H1 (cell line): ENCODE data around the gene ITGA8. TPM values are rescaled to one million over a fixed set of nuclear protein-coding genes. Genes with fewer than 3 reads are reported as not detected.

ENCODE experiments used
- CTCF ChIA-PET: fragments of 300-600 bp; sonication (Branson Sonifier 250); formaldehyde crosslinking; loops from one replicate; lab custom pipeline; 2021; ENCODE audit not compliant: partially characterized antibody; lab: Charles Lee
- POLR2A ChIA-PET: fragments of 300-600 bp; sonication (Branson Sonifier 250); formaldehyde crosslinking; loops from one replicate; lab custom pipeline; 2021; ENCODE audit warnings: inconsistent platforms; ENCODE audit not compliant: partially characterized antibody; lab: Charles Lee
- DNase-seq, 2 experiments: peaks; one replicate each; pipeline versions ENCODE4 v3.0.0 to v3.0.0-alpha.2; 2010 to 2022; ENCODE audit warnings: low spot score in 2 of 2, low read depth in 1 of 2, mixed read lengths in 1 of 2
- FAIRE-seq: peaks from 2 replicates; lab custom pipeline; 2011; peaks lifted over from hg19 to GRCh38; lab: Jason Lieb, UNC
- H2AFZ ChIP-seq: 2 replicates; pipeline ENCODE4 v1.8.1; 2012; ENCODE audit warnings: low read length, inconsistent platforms
- H2AK5ac ChIP-seq: 2 replicates; pipeline ENCODE4 v1.6.1; 2013; ENCODE audit warnings: low read depth, low read length
- H2BK120ac ChIP-seq: replicated peaks from 2 replicates; pipeline ENCODE3; 2013; ENCODE audit warnings: low read depth, low read length, inconsistent platforms
- H2BK12ac ChIP-seq: 2 replicates; pipeline ENCODE4 v1.6.1; 2013; ENCODE audit warnings: low read depth, low read length
- H2BK15ac ChIP-seq: 2 replicates; pipeline ENCODE4 v1.6.1; 2013; ENCODE audit warnings: low read length
- H2BK20ac ChIP-seq: 2 replicates; pipeline ENCODE4 v1.6.1; 2013; ENCODE audit warnings: low read length
- H2BK5ac ChIP-seq: 2 replicates; pipeline ENCODE4 v1.6.1; 2013; ENCODE audit warnings: low read depth, low read length
- H3K14ac ChIP-seq: 2 replicates; pipeline ENCODE4 v1.6.1; 2013; ENCODE audit warnings: inconsistent platforms; ENCODE audit not compliant: insufficient read length
- H3K18ac ChIP-seq: 2 replicates; pipeline ENCODE4 v1.6.1; 2013; ENCODE audit warnings: low read length; ENCODE audit errors: extremely low read depth
- H3K23ac ChIP-seq: 2 replicates; pipeline ENCODE4 v1.6.1; 2013; ENCODE audit warnings: inconsistent platforms; ENCODE audit not compliant: insufficient read length
- H3K23me2 ChIP-seq: 2 replicates; pipeline ENCODE4 v1.6.1; 2013; ENCODE audit warnings: low read depth, low read length
- H3K27ac ChIP-seq: 2 replicates; pipeline ENCODE4 v1.6.1; 2011; ENCODE audit warnings: low read depth, low read length, inconsistent platforms
- H3K27me3 ChIP-seq, 4 experiments: replicated peaks in 1 of 4; 1 replicate in 1 of 4; 2 replicates in 3 of 4; pipeline versions ENCODE4 v1.6.1 to v1.8.1; 2011 to 2013; ENCODE audit warnings: low read length in 3 of 4, mild to moderate bottlenecking in 3 of 4, inconsistent platforms in 2 of 4, mixed read lengths in 2 of 4, moderate library complexity in 1 of 4; ENCODE audit not compliant: control insufficient read depth in 3 of 4, insufficient read depth in 3 of 4; ENCODE audit errors: extremely low read depth in 1 of 4
- H3K36me3 ChIP-seq, 4 experiments: 2 replicates each; pipeline versions ENCODE4 v1.6.1 to v1.8.1; 2011 to 2013; ENCODE audit warnings: mild to moderate bottlenecking in 4 of 4, low read length in 3 of 4, moderate library complexity in 2 of 4, control low read depth in 1 of 4, inconsistent platforms in 1 of 4; ENCODE audit not compliant: insufficient read depth in 4 of 4, control insufficient read depth in 2 of 4
- H3K4ac ChIP-seq: replicated peaks from 2 replicates; pipeline ENCODE3; 2013; ENCODE audit warnings: low read length, low read depth, mixed read lengths, inconsistent platforms; ENCODE audit not compliant: insufficient read length
- H3K4me1 ChIP-seq, 4 experiments: replicated peaks in 1 of 4; 1 replicate in 1 of 4; 2 replicates in 3 of 4; pipeline versions ENCODE4 v1.6.1 to v1.8.1; 2011 to 2013; ENCODE audit warnings: low read length in 3 of 4, inconsistent platforms in 2 of 4, mixed read lengths in 1 of 4; ENCODE audit not compliant: insufficient read depth in 4 of 4, control insufficient read depth in 3 of 4
- H3K4me2 ChIP-seq, 2 experiments: 2 replicates each; pipeline versions ENCODE4 v1.6.1 to v1.8.1; 2011 to 2013; ENCODE audit warnings: low read depth in 2 of 2, low read length in 2 of 2, control low read depth in 1 of 2, inconsistent platforms in 1 of 2, mild to moderate bottlenecking in 1 of 2; ENCODE audit not compliant: insufficient read depth in 1 of 2
- H3K4me3 ChIP-seq, 4 experiments: fragments of 200-600, 300-600 bp in 1 of 4; sonication (generic), shearing (Covaris generic), sonication (Bioruptor Twin) in 1 of 4; 2 replicates each; pipeline versions ENCODE4 v1.5.1 to v1.8.1; 2011 to 2016; ENCODE audit warnings: low read length in 4 of 4, low read depth in 3 of 4, control low read depth in 2 of 4, inconsistent platforms in 2 of 4, mild to moderate bottlenecking in 2 of 4, mixed read lengths in 1 of 4, moderate library complexity in 1 of 4; ENCODE audit not compliant: insufficient read depth in 2 of 4; ENCODE audit errors: extremely low read depth in 1 of 4
- H3K56ac ChIP-seq: replicated peaks from 2 replicates; pipeline ENCODE3; 2013; ENCODE audit warnings: low read depth, mild to moderate bottlenecking, mixed read lengths, low read length, inconsistent platforms; ENCODE audit not compliant: insufficient read length
- H3K79me1 ChIP-seq: 2 replicates; pipeline ENCODE4 v1.6.1; 2013; ENCODE audit warnings: low read depth, low read length, control low read depth
- H3K79me2 ChIP-seq, 2 experiments: 2 replicates each; pipeline versions ENCODE4 v1.6.1 to v1.8.1; 2012 to 2013; ENCODE audit warnings: low read length in 2 of 2, mild to moderate bottlenecking in 2 of 2, inconsistent platforms in 1 of 2; ENCODE audit not compliant: insufficient read depth in 2 of 2, control insufficient read depth in 1 of 2
- H3K9ac ChIP-seq, 4 experiments: replicated peaks in 1 of 4; 1 replicate in 1 of 4; 2 replicates in 3 of 4; pipeline versions ENCODE4 v1.6.1 to v1.8.1; 2011 to 2013; ENCODE audit warnings: low read depth in 3 of 4, low read length in 3 of 4, control low read depth in 2 of 4, mild to moderate bottlenecking in 2 of 4, moderate library complexity in 2 of 4, inconsistent platforms in 1 of 4; ENCODE audit errors: extremely low read depth in 1 of 4
- H3K9me3 ChIP-seq, 2 experiments: 2 replicates each; pipeline versions ENCODE4 v1.6.1 to v1.8.1; 2012 to 2013; ENCODE audit warnings: mild to moderate bottlenecking in 2 of 2, moderate library complexity in 2 of 2, control low read depth in 1 of 2, inconsistent platforms in 1 of 2, low read depth in 1 of 2, low read length in 1 of 2, mixed read lengths in 1 of 2; ENCODE audit not compliant: insufficient read depth in 2 of 2
- H4K20me1 ChIP-seq, 2 experiments: replicated peaks in 1 of 2; 2 replicates each; pipeline versions ENCODE3 to v1.8.1; 2011 to 2013; ENCODE audit warnings: inconsistent platforms in 2 of 2, low read length in 2 of 2, mild to moderate bottlenecking in 1 of 2; ENCODE audit not compliant: insufficient read depth in 2 of 2, control insufficient read depth in 1 of 2
- H4K5ac ChIP-seq: 2 replicates; pipeline ENCODE4 v1.6.1; 2013; ENCODE audit warnings: low read length, low read depth, mixed read lengths, inconsistent platforms; ENCODE audit not compliant: insufficient read length
- H4K8ac ChIP-seq: 2 replicates; pipeline ENCODE4 v1.8.0; 2013; ENCODE audit warnings: mild to moderate bottlenecking, moderate library complexity, low read length, inconsistent platforms; ENCODE audit not compliant: insufficient read depth; ENCODE audit errors: extremely low read depth
- H4K91ac ChIP-seq: replicated peaks from 2 replicates; pipeline ENCODE3; 2013; ENCODE audit warnings: low read length, mixed read lengths, inconsistent platforms; ENCODE audit not compliant: insufficient read length
- ASH2L ChIP-seq: fragments of 200-600, 300-600 bp; sonication (generic); IDR thresholded peaks from one replicate; pipeline ENCODE4 v1.7.1; 2017; ENCODE audit warnings: low read length
- CTCF ChIP-seq, 3 experiments: IDR thresholded peaks; 1 replicate in 2 of 3; 2 replicates in 1 of 3; pipeline versions ENCODE4 v1.5.1 to v1.6.1; 2011; ENCODE audit warnings: low read length in 3 of 3, mild to moderate bottlenecking in 3 of 3, inconsistent platforms in 2 of 3, low read depth in 1 of 3, moderate library complexity in 1 of 3; ENCODE audit not compliant: insufficient read depth in 1 of 3; ENCODE audit errors: control extremely low read depth in 1 of 3
- EZH2 ChIP-seq: fragments of 200-600 bp; sonication (generic); IDR thresholded peaks from 2 replicates; pipeline ENCODE4 v1.7.1; 2012; ENCODE audit warnings: low read depth, mild to moderate bottlenecking, moderate library complexity, low read length, inconsistent platforms; ENCODE audit not compliant: severe bottlenecking
- HDAC2 ChIP-seq, 2 experiments: fragments of 300-600 bp in 1 of 2; sonication (generic) in 1 of 2; IDR thresholded peaks; 2 replicates each; pipeline ENCODE4 v1.6.1; 2011 to 2012; ENCODE audit warnings: low read depth in 2 of 2, low read length in 2 of 2, mild to moderate bottlenecking in 2 of 2, moderate library complexity in 2 of 2, borderline replicate concordance in 1 of 2, inconsistent platforms in 1 of 2
- PHF8 ChIP-seq: fragments of 200-600 bp; sonication (generic); conservative IDR thresholded peaks from 2 replicates; pipeline ENCODE4 v1.7.1; 2012; ENCODE audit warnings: low read depth, mild to moderate bottlenecking, inconsistent platforms, low read length, moderate library complexity
- POLR2A ChIP-seq, 2 experiments: IDR thresholded peaks; 1 replicate in 1 of 2; 2 replicates in 1 of 2; pipeline ENCODE4 v1.6.1; 2011; ENCODE audit warnings: low read depth in 2 of 2, low read length in 2 of 2, mild to moderate bottlenecking in 2 of 2; ENCODE audit errors: control extremely low read depth in 1 of 2
- SAP30 ChIP-seq: fragments of 300-600 bp; sonication (generic); IDR thresholded peaks from 2 replicates; pipeline ENCODE4 v1.7.1; 2012; ENCODE audit warnings: low read length, moderate library complexity, mild to moderate bottlenecking, inconsistent platforms; ENCODE audit not compliant: insufficient read depth, insufficient replicate concordance
- SIRT6 ChIP-seq: IDR thresholded peaks from one replicate; pipeline ENCODE4 v1.7.1; 2012; ENCODE audit warnings: low read length, inconsistent platforms
- SP4 ChIP-seq: IDR thresholded peaks from 2 replicates; pipeline ENCODE4 v1.6.1; 2012; ENCODE audit warnings: low read length, inconsistent platforms
- TAF7 ChIP-seq: optimal IDR thresholded peaks from 2 replicates; pipeline ENCODE3; 2011; ENCODE audit warnings: low read depth, mild to moderate bottlenecking, inconsistent platforms, low read length, moderate library complexity, borderline replicate concordance
- YY1 ChIP-seq: IDR thresholded peaks from 2 replicates; pipeline ENCODE4 v1.6.1; 2011; ENCODE audit warnings: low read depth, mild to moderate bottlenecking, low read length
- ZNF274 ChIP-seq: IDR thresholded peaks from 2 replicates; pipeline ENCODE4 v1.7.0; 2012; ENCODE audit warnings: low read length, borderline replicate concordance; ENCODE audit errors: extremely low read depth
- WGBS, 2 experiments: shearing (Covaris generic) in 1 of 2; methylation state at CpG; one replicate each; pipeline versions ENCODE4 v1.1.6 to v1.1.7; 2013 to 2015; ENCODE audit warnings: low lambda C conversion rate in 2 of 2, mixed read lengths in 2 of 2, inconsistent platforms in 1 of 2, low coverage in 1 of 2, missing lambda C conversion rate in 1 of 2; ENCODE audit not compliant: insufficient replicate concordance in 2 of 2, insufficient coverage in 1 of 2, insufficient read length in 1 of 2; ENCODE audit errors: extremely low coverage in 1 of 2, missing lambda C conversion rate in 1 of 2; 5-methylcytosine and 5-hydroxymethylcytosine counted together
- polyA plus RNA-seq, 7 experiments: library from polyadenylated mRNA; depleted of rRNA in 3 of 7; stranded (reverse) in 5 of 7; unstranded in 2 of 7; fragments of >200 nt in 5 of 7; fragments of 200-250 nt in 2 of 7; gene quantifications; 1 replicate in 5 of 7; 2 replicates in 1 of 7; 4 replicates in 1 of 7; pipeline versions ENCODE4 v1.2.1 to v1.2.3, GENCODE V29; 2011 to 2013; ENCODE audit warnings: missing spikeins in 2 of 7, mixed read lengths in 2 of 7
- total RNA-seq: library from RNA; stranded (reverse); fragmentation: NEBNext Ultra II Directional; extraction: Animal tissue kit (Norgen Biotek cat#: 25700); gene quantifications from 2 replicates; pipeline ENCODE4 v1.2.1, GENCODE V29; 2021

The ITGA8 gene
- total and polyA plus RNA-seq, 2 of the 8 experiments (the other 6 are each of a cell fraction or from before 2014, with no cell fraction given) = not detected

GRCh38 chr10:15548331-15548730 lies 171.4 kb downstream of the ITGA8 start:
- Histone ChIP-seq H2BK5ac (no peak overlapping the region), H3K4me3 (no peak overlapping the region), H2BK15ac (no peak overlapping the region), H3K23ac (no peak overlapping the region), H3K9me3 (peaks cover under 1 to 3% of the 10 kb centered on the region in 2 experiments; a peak in 1 of 4 replicates), H2AFZ (no peak overlapping the region), H3K27ac (no peak overlapping the region), H3K9ac (no peak overlapping the region), H3K4me1 (peaks cover 0 to 3% (median 0%) of the 10 kb centered on the region in 4 experiments; a peak in 1 of 7 replicates), H3K36me3 (no peaks in the 10 kb centered on the region), H4K5ac (no peak overlapping the region), H2BK12ac (no peak overlapping the region), H3K23me2 (no peaks in the 10 kb centered on the region), H3K27me3 (no peaks in the 10 kb centered on the region), H3K79me1 (no peaks in the 10 kb centered on the region), H4K20me1 (no peaks in the 10 kb centered on the region), H3K4me2 (no peak overlapping the region), H3K14ac (no peak overlapping the region), H2BK20ac (no peak overlapping the region), H2AK5ac (no peak overlapping the region), H3K4ac (no peak overlapping the region), H2BK120ac (no peak overlapping the region), H3K18ac (no peak overlapping the region), H3K79me2 (no peaks in the 10 kb centered on the region), H3K56ac (no peak overlapping the region), H4K8ac (no peak overlapping the region), H4K91ac (no peak overlapping the region)
- DNase-seq = no peak
- ChIA-PET CTCF (interaction anchor here (0.8 to 1.1 kb wide), 2 partner anchors 8 to 115 kb away, joined by 3 to 4 read pairs; no protein-coding TSS in a partner anchor), POLR2A (no interaction called here)
- 75% methylated on average over 8 of the region's 8 CpGs; no CpG with 5 or more reads in 1 of the 2 experiments for WGBS, 2 experiments
- FAIRE-seq = no peak
- no peak for TF ChIP-seq YY1
- TF ChIP-seq TAF7 = no peak
- TF ChIP-seq PHF8 = no peak
- no peak for TF ChIP-seq HDAC2 (IDR thresholded peaks at IDR 0.05; ENCODE audit: borderline replicate concordance in 1 of 2, low read depth in 2 of 2, low read length in 2 of 2)
- TF ChIP-seq SAP30 = no peak
- no peak for TF ChIP-seq CTCF (IDR thresholded peaks at IDR 0.05; ENCODE audit: control extremely low read depth in 1 of 3, insufficient read depth in 1 of 3, low read depth in 1 of 3, low read length in 3 of 3)
- TF ChIP-seq POLR2A (IDR thresholded peaks at IDR 0.05; ENCODE audit: control extremely low read depth in 1 of 2, low read depth in 2 of 2, low read length in 2 of 2) = no peak
- no peak for TF ChIP-seq EZH2
- no peak for TF ChIP-seq ASH2L
- no peak for TF ChIP-seq SIRT6
- TF ChIP-seq SP4 = no peak
- no peak for TF ChIP-seq ZNF274
